ENCODE data around the gene DPF3.
A peak's percentile ranks its signal among the peaks of the same experiment; 100 is the strongest.

Gene DPF3

GRCh38 chr14:72644758-72645489 lies 249.0 kb downstream of the DPF3 start:
- Histone ChIP-seq H3K4me1 (ENCODE audit: control insufficient read depth, low read depth, low read length) (no peaks in the 10 kb centered on the region), H3K79me2 (ENCODE audit: control insufficient read depth, insufficient read depth, low read length) (no peaks in the 10 kb centered on the region), H2AK5ac (ENCODE audit: low read length) (no peak overlapping the region), H3K36me3 (ENCODE audit: control insufficient read depth, insufficient read depth, low read length) (no peaks in the 10 kb centered on the region), H3K23ac (ENCODE audit: low read length) (no peak overlapping the region), H2BK15ac (replicated peaks; ENCODE audit: low read depth) (no peak overlapping the region), H4K8ac (ENCODE audit: low read depth, low read length) (no peak overlapping the region), H2BK120ac (ENCODE audit: low read depth, low read length) (no peak overlapping the region), H3K56ac (ENCODE audit: low read length) (no peak overlapping the region), H3K4ac (ENCODE audit: low read depth, low read length) (no peak overlapping the region), H2BK5ac (ENCODE audit: low read length) (no peak overlapping the region), H3K79me1 (ENCODE audit: low read length) (no peaks in the 10 kb centered on the region), H4K5ac (ENCODE audit: low read length) (no peak overlapping the region), H3K27ac (ENCODE audit: low read depth, low read length) (no peak overlapping the region), H3K18ac (ENCODE audit: low read length) (no peak overlapping the region), H3K27me3 (ENCODE audit: insufficient read depth, low read length, poor library complexity) (no peaks in the 10 kb centered on the region), H3K4me2 (ENCODE audit: low read length) (no peak overlapping the region), H3K4me3 (ENCODE audit: low read length) (no peak overlapping the region), H3K9ac (ENCODE audit: low read length) (no peak overlapping the region)
- DNase-seq = peak; percentile 38
- whole genome bisulfite sequencing (ENCODE audit: extremely low coverage, insufficient coverage, low lambda C conversion rate) = no CpG with 5 or more reads among the region's 4 CpGs

GRCh38 chr14:72644038-72644437 lies 249.9 kb downstream of the DPF3 start:
- no peak overlapping the region for H3K4ac ChIP-seq (ENCODE audit: low read depth, low read length)
- H3K56ac ChIP-seq (ENCODE audit: low read length) = no peak overlapping the region
- H4K8ac ChIP-seq (ENCODE audit: low read depth, low read length) = no peak overlapping the region
- no peaks in the 10 kb centered on the region for H3K4me1 ChIP-seq (ENCODE audit: control insufficient read depth, low read depth, low read length)
- no peak overlapping the region for H3K18ac ChIP-seq (ENCODE audit: low read length)
- no peaks in the 10 kb centered on the region for H3K36me3 ChIP-seq (ENCODE audit: control insufficient read depth, insufficient read depth, low read length)
- H2BK5ac ChIP-seq (ENCODE audit: low read length) = no peak overlapping the region
- no peak overlapping the region for H3K9ac ChIP-seq (ENCODE audit: low read length)
- no peak overlapping the region for H3K23ac ChIP-seq (ENCODE audit: low read length)
- no peaks in the 10 kb centered on the region for H3K27me3 ChIP-seq (ENCODE audit: insufficient read depth, low read length, poor library complexity)
- H2AK5ac ChIP-seq (ENCODE audit: low read length) = no peak overlapping the region
- DNase-seq = no peak
- H3K27ac ChIP-seq (ENCODE audit: low read depth, low read length) = no peak overlapping the region
- no CpG with 5 or more reads among the region's 6 CpGs for WGBS (ENCODE audit: extremely low coverage, insufficient coverage, low lambda C conversion rate)
- no peaks in the 10 kb centered on the region for H3K79me1 ChIP-seq (ENCODE audit: low read length)
- H4K5ac ChIP-seq (ENCODE audit: low read length) = no peak overlapping the region
- H2BK120ac ChIP-seq (ENCODE audit: low read depth, low read length) = no peak overlapping the region
- H3K79me2 ChIP-seq (ENCODE audit: control insufficient read depth, insufficient read depth, low read length) = no peaks in the 10 kb centered on the region
- no peak overlapping the region for H3K4me2 ChIP-seq (ENCODE audit: low read length)
- H3K4me3 ChIP-seq (ENCODE audit: low read length) = no peak overlapping the region
- no peak overlapping the region for H2BK15ac ChIP-seq (replicated peaks; ENCODE audit: low read depth)

- WGBS (ENCODE audit: extremely low coverage, insufficient coverage, low lambda C conversion rate) = no CpG with 5 or more reads among the region's 5 CpGs
- Histone ChIP-seq H3K79me1 (ENCODE audit: low read length) (no peaks in the 10 kb centered on the region), H3K36me3 (ENCODE audit: control insufficient read depth, insufficient read depth, low read length) (no peaks in the 10 kb centered on the region), H4K8ac (ENCODE audit: low read depth, low read length) (no peak overlapping the region), H2AK5ac (ENCODE audit: low read length) (no peak overlapping the region), H3K4me1 (ENCODE audit: control insufficient read depth, low read depth, low read length) (no peaks in the 10 kb centered on the region), H3K23ac (ENCODE audit: low read length) (no peak overlapping the region), H2BK15ac (replicated peaks; ENCODE audit: low read depth) (no peak overlapping the region), H2BK120ac (ENCODE audit: low read depth, low read length) (no peak overlapping the region), H3K4ac (ENCODE audit: low read depth, low read length) (no peak overlapping the region), H3K4me3 (ENCODE audit: low read length) (no peak overlapping the region), H3K79me2 (ENCODE audit: control insufficient read depth, insufficient read depth, low read length) (no peaks in the 10 kb centered on the region), H3K4me2 (ENCODE audit: low read length) (no peak overlapping the region), H3K27me3 (ENCODE audit: insufficient read depth, low read length, poor library complexity) (no peaks in the 10 kb centered on the region), H3K27ac (ENCODE audit: low read depth, low read length) (no peak overlapping the region), H3K9ac (ENCODE audit: low read length) (no peak overlapping the region), H4K5ac (ENCODE audit: low read length) (no peak overlapping the region), H2BK5ac (ENCODE audit: low read length) (no peak overlapping the region), H3K18ac (ENCODE audit: low read length) (no peak overlapping the region), H3K56ac (ENCODE audit: low read length) (no peak overlapping the region)
- peak; percentile 72 for DNase-seq
Measured at GRCh38 chr14:72643317-72643801, 250.5 kb downstream of the DPF3 start.

- no peak overlapping the region for H3K4me2 ChIP-seq (ENCODE audit: low read length)
- H3K27ac ChIP-seq (ENCODE audit: low read depth, low read length) = no peak overlapping the region
- H3K27me3 ChIP-seq (ENCODE audit: insufficient read depth, low read length, poor library complexity) = no peaks in the 10 kb centered on the region
- WGBS (ENCODE audit: extremely low coverage, insufficient coverage, low lambda C conversion rate) = no CpG with 5 or more reads among the region's 8 CpGs
- no peaks in the 10 kb centered on the region for H3K4me1 ChIP-seq (ENCODE audit: control insufficient read depth, low read depth, low read length)
- H3K23ac ChIP-seq (ENCODE audit: low read length) = no peak overlapping the region
- H2AK5ac ChIP-seq (ENCODE audit: low read length) = no peak overlapping the region
- no peak overlapping the region for H3K4ac ChIP-seq (ENCODE audit: low read depth, low read length)
- H3K18ac ChIP-seq (ENCODE audit: low read length) = no peak overlapping the region
- H3K79me1 ChIP-seq (ENCODE audit: low read length) = no peaks in the 10 kb centered on the region
- no peak overlapping the region for H3K56ac ChIP-seq (ENCODE audit: low read length)
- no peak overlapping the region for H2BK5ac ChIP-seq (ENCODE audit: low read length)
- no peak for DNase-seq
- H3K79me2 ChIP-seq (ENCODE audit: control insufficient read depth, insufficient read depth, low read length) = no peaks in the 10 kb centered on the region
- no peak overlapping the region for H2BK15ac ChIP-seq (replicated peaks; ENCODE audit: low read depth)
- no peak overlapping the region for H2BK120ac ChIP-seq (ENCODE audit: low read depth, low read length)
- no peak overlapping the region for H4K8ac ChIP-seq (ENCODE audit: low read depth, low read length)
- H4K5ac ChIP-seq (ENCODE audit: low read length) = no peak overlapping the region
- no peaks in the 10 kb centered on the region for H3K36me3 ChIP-seq (ENCODE audit: control insufficient read depth, insufficient read depth, low read length)
- H3K9ac ChIP-seq (ENCODE audit: low read length) = no peak overlapping the region
- no peak overlapping the region for H3K4me3 ChIP-seq (ENCODE audit: low read length)
Measured at GRCh38 chr14:72640911-72641485, 252.9 kb downstream of the DPF3 start.

GRCh38 chr14:72638021-72638420 lies 255.9 kb downstream of the DPF3 start:
- no peak overlapping the region for H3K4ac ChIP-seq (ENCODE audit: low read depth, low read length)
- no peak overlapping the region for H3K9ac ChIP-seq (ENCODE audit: low read length)
- H2AK5ac ChIP-seq (ENCODE audit: low read length) = no peak overlapping the region
- H3K27ac ChIP-seq (ENCODE audit: low read depth, low read length) = no peak overlapping the region
- no peak overlapping the region for H2BK5ac ChIP-seq (ENCODE audit: low read length)
- no peak overlapping the region for H3K4me2 ChIP-seq (ENCODE audit: low read length)
- WGBS (ENCODE audit: extremely low coverage, insufficient coverage, low lambda C conversion rate) = no CpG with 5 or more reads among the region's 3 CpGs
- H3K4me3 ChIP-seq (ENCODE audit: low read length) = no peak overlapping the region
- no peak for DNase-seq
- no peaks in the 10 kb centered on the region for H3K36me3 ChIP-seq (ENCODE audit: control insufficient read depth, insufficient read depth, low read length)
- H3K56ac ChIP-seq (ENCODE audit: low read length) = no peak overlapping the region
- H3K79me2 ChIP-seq (ENCODE audit: control insufficient read depth, insufficient read depth, low read length) = no peaks in the 10 kb centered on the region
- no peak overlapping the region for H4K8ac ChIP-seq (ENCODE audit: low read depth, low read length)
- no peak overlapping the region for H3K23ac ChIP-seq (ENCODE audit: low read length)
- H3K79me1 ChIP-seq (ENCODE audit: low read length) = no peaks in the 10 kb centered on the region
- H2BK120ac ChIP-seq (ENCODE audit: low read depth, low read length) = no peak overlapping the region
- H4K5ac ChIP-seq (ENCODE audit: low read length) = no peak overlapping the region
- no peak overlapping the region for H2BK15ac ChIP-seq (replicated peaks; ENCODE audit: low read depth)
- no peaks in the 10 kb centered on the region for H3K4me1 ChIP-seq (ENCODE audit: control insufficient read depth, low read depth, low read length)
- H3K27me3 ChIP-seq (ENCODE audit: insufficient read depth, low read length, poor library complexity) = no peaks in the 10 kb centered on the region
- no peak overlapping the region for H3K18ac ChIP-seq (ENCODE audit: low read length)
